Measurements from ENCODE around the gene RAB31.

RAB31 gene

DNA sequence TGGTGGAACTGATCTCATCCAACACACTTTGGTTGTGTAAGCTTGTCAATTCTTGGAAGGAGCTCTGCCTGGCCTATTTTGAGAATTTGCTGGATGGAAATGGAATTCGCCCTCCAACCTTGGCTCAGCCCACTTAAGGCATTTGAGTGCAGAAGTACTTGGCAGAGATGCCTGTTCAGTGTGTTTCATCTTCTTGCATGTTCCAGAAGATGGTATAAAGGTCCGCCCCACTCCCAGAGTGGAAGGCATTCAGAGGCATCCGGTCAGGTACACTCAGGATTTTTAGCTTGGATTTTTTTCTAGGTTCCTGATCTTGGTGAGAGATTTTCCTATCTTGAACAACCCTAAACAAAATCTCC lies 116.4 kb downstream of the RAB31 start:
- no peak for DNase-seq

DNA sequence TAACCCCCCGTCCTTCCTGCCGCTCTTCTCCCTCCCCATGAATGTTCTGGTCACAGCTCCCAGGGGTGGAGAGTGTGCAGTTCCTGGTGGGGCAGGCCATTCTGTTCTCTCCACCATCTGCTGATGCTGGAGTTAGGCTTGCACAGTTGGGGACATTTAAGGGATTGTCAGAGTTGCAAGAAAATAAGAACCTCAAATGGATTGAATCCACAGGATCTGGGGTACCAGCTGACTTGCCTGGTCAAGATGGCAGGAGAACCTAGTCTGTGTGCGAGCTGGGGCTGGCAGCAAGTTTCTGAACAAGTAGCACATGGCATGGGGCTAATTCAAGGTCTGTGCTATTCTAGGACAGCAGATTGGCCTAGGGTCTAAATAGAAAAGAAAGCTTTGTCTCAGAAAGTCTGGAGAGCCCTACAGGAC lies 116.9 kb downstream of the RAB31 start:
- DNase-seq, result no peak

- DNase-seq, result no peak
Measured at GRCh38 chr18:9825571-9826073, 117.5 kb downstream of the RAB31 start.

DNA sequence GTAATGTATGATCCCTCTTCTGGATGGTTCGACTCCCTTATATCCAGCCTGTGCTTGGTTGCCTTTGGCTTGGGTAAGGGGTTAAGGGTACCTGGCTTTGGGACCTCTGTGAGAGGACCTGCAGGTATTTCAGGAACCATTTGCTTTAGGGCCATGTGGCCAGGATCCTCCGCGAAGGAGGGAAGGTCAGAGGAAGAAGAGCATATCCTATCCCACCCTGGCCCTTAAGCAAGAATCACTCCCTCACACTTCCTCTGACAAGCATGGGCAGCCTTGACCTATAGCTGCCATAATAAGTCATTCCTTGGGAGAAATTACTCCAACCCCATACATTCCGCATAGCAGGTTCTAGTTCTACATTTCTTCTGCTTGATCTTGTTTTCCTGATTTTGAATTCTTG lies 118.6 kb downstream of the RAB31 start:
- no peak for DNase-seq

DNA sequence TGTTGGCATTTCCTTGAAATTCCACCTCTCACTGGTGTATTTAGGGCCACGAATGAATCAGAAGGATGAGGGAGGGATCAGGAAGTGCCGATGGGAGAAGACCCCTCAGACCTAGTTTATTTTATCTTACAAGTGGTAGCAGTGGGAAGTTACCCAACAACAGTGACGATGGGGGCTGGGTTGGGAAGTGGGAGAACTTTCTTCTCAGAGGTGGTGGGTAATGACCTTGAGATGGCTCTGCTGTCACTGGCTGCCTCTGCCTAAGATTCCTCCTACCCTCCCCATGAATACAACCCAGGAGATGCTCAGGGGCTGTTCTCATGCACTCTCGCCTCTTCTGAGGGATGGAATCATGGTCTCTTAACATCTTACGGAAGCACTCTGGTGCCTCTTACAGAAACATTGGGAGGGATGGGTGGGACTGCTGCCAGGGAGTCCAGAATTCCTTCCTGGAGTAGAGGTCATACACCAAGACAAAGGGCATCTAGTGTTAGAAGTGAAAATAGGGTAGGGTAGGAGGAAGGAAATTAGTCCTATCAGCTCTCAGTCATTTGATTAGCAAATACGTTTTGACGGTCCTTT lies 119.2 kb downstream of the RAB31 start:
- no peak for DNase-seq

GRCh38 chr18:9827793-9828505 lies 119.8 kb downstream of the RAB31 start:
- peak; percentile 4 for DNase-seq

- no peak for DNase-seq
Measured at GRCh38 chr18:9828506-9829396, 120.7 kb downstream of the RAB31 start.

DNA sequence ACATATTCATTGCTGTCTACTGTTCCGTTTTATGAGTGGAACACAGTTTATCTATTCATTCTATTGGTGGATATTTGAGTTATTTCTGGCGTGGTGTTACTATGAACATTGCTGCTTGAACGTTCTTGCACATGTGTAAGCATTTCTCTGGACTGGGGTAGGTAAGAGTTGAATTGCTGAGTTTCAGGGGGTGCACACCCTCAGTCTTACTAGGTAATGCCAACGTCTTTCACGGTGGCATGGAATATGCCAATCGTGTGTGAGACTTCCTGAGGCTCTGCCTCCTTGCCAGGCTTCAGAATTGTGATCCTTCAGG lies 121.3 kb downstream of the RAB31 start:
- DNase-seq, result no peak

GRCh38 chr18:9831036-9831722 lies 123.1 kb downstream of the RAB31 start:
- no peak for DNase-seq

DNA sequence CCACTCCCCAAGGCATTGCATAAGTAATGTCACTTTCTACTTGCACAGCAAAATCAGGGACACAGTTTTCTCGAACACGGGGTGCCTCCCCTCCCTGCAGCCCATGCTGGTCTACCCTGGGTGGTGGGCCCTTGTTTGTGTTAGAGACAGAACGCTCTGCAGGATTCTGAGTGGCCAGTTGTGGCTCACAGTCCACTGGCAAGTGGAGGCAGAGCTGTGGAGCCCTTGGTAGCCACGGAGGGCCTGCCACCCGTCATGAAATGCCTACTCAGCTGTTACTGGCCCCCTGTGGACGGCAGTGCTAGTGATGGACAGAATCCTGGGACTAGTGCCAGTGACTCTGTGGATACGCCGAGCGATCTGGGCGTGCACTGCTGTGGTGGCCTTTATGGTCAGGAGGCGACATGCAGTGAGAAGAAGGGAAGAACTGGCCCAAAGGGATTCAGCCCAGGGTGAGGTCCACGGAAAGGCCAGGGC lies 123.7 kb downstream of the RAB31 start:
- no peak for DNase-seq

GRCh38 chr18:9832871-9833270 lies 124.8 kb downstream of the RAB31 start:
- DNase-seq, result no peak

DNA sequence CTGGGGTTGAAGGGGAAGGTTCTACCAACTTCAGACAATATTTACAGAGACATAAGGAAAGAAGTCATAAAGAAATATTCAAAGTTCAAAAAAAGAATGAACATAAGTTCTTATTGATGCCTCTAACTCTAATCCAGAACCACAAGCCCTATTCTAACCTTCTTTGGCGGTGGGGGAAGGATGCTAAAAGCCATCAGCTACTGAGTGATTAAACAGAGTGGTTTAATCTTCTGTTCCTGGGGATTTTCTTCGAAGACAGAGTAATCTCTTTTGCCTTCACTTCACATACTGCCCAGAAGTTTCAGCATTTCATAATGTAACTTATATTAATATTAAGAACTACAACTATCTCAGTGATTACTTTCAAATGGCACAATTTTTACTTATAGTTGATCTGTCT lies 126.5 kb downstream of the RAB31 start:
- DNase-seq, result no peak

DNA sequence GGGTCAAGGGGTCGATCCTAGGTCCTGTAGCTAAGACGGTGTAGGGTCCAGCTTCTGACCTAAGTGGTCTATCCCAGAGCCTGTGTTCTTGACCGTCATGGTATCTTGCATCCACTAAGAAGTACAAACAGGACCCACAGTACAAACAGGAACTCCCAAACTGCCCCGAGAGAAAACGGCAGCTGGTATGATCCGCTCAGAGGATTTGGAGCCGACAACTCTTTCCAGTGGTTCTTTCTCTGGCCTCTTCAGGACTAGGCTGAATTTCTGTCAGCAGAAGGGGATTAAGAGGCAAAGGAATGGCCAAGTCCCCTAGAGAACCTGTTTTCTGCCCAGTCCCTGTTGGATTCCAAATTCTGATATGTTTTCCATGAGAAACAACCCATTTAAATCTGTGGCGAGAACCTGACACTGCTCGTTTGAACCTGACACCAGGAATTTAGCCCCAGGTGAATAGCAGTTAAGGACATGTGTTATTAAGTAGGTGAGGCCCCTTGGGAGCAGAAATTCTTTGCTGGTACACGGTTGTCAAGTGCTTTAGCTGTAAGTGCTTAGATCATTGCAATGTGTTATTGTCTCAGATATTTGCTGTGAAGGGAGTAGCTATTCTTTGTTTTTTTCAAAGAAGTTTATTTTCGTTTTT lies 127.1 kb downstream of the RAB31 start:
- no peak for DNase-seq

DNA sequence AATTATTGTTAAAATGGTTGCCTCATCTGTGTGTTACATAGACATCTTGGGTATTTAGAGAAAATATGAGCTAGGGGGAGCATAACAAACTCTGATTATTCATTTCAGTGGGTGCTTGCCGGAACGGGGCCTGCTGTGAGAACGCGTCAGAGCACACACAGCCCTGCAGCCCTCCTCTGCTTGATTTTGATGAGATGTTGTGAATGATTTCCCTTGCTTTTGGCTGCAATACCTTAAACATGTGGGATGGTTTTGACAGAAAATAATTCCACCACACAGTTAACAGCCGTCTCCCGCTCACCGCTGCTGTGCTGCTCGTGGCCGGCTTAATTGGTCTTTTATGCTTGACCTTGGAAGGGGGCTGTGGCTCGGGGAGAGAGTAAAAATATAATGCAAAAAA lies 127.7 kb downstream of the RAB31 start:
- no peak for DNase-seq

DNA sequence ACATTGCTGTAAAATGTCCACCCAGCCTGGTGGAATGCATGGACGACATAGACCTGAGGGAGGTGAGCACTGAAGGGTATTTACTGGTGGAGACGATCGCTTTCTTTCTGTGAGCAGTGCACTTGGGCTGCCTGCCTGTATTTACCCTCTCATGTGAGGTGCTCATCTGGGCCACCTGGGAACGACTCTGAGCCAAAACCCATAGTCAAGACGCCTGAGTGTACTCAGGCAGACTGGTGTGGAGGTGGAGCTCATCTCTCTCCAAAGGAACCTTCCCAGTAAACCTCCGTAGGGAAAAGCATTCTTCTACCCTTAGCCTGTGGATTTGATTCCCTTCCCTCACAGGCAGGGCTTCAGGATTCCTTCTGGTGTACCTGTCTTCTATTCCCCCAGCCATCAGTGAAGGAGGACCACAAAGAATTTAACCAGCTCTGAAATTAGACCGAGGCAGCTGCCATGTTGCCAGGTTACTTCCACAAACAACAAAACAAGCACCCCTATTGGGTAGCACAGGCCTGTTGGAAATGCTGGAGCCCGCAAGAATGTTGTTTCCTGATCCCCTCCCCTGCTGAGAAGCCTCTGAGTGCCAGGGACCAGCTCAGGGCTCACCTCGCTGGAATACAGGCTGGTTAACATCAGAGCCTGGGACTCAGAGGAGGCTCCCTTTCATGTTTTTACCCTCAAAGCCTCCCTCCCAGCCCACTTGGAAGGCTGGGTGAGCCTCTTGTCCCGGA lies 130.2 kb downstream of the RAB31 start:
- no peak for DNase-seq

GRCh38 chr18:9839211-9839610 lies 131.1 kb downstream of the RAB31 start:
- no peak for DNase-seq

DNA sequence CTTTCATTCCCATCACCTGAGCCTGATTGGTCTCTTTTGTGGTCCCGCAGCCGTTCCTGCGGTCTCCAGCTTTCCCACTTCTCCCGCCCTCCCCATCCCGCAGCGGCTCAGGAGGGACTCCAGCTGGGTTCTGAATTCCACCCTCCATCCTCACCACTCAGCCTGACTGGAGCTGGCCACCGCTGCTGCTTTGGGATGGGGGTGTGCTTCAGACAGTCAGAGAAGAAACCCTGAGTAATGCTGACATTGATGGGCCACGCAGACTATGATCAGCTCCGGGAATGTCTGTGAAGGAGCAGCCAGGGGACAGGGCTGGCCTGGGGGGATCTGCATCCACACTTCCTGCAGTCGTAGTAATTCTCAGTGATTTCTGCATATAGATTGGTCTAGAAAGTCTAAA lies 131.8 kb downstream of the RAB31 start:
- DNase-seq, result no peak

DNA sequence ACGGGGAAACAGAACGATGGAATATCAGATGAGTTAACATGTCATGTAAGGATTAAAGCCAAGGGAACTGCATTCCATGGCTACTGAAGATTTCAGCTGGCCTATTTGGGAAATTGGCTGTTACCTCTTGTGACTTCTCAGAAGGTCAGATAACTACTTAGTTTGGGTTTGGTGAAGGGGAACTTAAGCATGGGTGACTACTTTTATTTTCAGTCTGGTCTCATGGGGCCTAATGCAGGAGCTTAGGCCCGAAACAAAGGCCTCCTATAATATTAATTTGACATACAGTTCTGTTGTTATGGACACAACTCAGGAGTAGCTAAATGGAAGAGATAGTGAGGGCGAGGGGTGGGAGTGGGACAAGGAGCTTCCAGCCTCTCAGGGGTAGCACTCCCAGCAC lies 133.7 kb downstream of the RAB31 start:
- DNase-seq, result no peak

DNA sequence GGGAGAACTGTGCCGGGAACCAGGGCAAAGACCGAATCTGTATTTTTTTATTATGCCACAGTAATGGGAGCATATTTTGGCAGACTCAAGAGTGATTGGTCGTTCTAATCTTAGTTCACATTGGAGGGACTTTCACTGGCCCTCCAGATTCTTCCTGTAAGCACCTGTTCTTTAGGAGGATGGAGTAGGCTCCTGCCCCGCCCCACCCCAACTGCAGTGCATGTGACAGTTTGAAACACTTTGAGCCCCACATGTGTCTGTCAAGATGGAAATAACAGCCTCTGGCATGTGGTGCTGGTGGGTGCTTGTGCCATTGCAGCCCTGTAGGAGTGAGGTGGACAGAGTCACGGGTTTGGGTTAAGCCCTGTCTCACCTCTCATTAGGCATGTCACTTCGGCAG lies 134.3 kb downstream of the RAB31 start:
- DNase-seq, result no peak

DNA sequence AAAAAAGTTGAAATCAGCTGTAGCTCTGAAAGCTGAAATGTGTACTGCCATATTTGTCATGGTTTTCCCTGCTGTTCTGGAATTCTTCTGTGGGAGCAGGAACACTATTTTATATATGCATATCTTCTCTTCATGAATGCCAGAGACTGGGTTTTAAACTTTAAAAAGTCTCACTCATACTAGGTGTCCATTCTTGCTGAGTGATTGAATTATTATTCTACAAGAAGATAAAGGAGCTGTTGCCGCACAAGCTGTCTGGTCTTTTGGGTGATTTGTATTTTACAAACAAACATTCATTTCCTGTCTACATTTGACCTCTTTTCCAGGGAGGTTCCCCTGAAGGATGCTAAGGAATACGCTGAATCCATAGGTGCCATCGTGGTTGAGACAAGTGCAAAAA lies 137.2 kb downstream of the RAB31 start:
- no peak for DNase-seq

DNA sequence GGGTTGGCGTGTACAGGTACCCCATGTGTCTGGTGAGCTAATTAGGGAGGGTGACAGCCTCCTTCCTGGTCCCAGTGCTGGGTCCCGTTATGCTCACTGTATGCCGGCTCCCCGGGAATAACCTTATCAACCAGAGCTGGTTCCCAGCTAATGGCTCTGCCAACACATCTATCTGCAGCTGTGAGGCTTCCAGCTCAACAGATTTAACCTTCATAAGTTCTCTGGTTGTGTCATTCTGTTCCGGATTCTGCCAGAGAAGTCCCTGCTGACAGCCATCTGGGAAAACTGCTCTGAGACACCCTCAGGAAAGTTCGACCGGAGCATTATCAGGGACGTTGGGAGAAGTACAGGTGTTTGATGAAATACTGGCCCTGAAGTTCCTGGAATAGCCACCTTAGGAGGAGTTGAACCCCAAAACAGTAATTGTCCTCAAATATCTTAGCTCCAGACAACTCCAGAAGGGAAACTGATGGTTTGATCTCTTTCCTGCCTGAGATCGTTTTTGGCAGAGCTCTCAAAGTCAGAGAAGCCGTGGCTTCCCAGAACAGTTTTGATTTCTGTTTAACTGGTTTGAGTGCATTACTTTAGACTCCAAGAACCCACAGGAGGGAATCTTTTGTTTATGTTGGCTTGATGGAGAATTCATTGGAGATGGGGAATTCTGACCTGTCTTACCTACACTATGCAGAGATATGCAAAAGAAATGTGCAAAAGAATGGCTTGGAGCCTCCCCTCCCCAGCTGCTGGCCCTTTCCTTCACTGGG lies 138.2 kb downstream of the RAB31 start:
- no peak for DNase-seq
